Keratinocyte (primary cell): ENCODE results near the gene SF3A2.

Experiments used
- CTCF ChIP-seq, 3 experiments: IDR thresholded peaks in 1 of 3; conservative IDR thresholded peaks in 1 of 3; optimal IDR thresholded peaks in 1 of 3; 2 replicates in 2 of 3; 3 replicates in 1 of 3; pipeline versions ENCODE3 to v1.5.1; 2011; ENCODE audit warnings: low read length in 3 of 3, mild to moderate bottlenecking in 3 of 3, moderate library complexity in 2 of 3, control low read depth in 1 of 3, inconsistent platforms in 1 of 3; ENCODE audit not compliant: insufficient read depth in 2 of 3; ENCODE audit errors: extremely low read depth in 1 of 3
- EZH2 ChIP-seq: IDR thresholded peaks from one replicate; pipeline ENCODE4 v1.6.1; 2012; ENCODE audit warnings: inconsistent platforms, mild to moderate bottlenecking, low read length, moderate library complexity

- TF ChIP-seq CTCF (optimal IDR thresholded peaks at IDR 0.05 in 1 of 3, IDR thresholded peaks at IDR 0.05 in 1 of 3, conservative IDR thresholded peaks at IDR 0.05 in 1 of 3; ENCODE audit: extremely low read depth in 1 of 3, insufficient read depth in 2 of 3, low read length in 3 of 3) (no peak), EZH2 (no peak)
These were observed 6.2 kb downstream of the SF3A2 start for GRCh38 chr19:2242816-2243215.
